Common myeloid progenitor, CD34-positive (primary cell): Measurements from ENCODE around the gene NOCT.

Experiments used
- CTCF ChIA-PET: fragments of 350-600 bp; sonication (Branson Sonifier 250); formaldehyde crosslinking; loops from one replicate; lab custom pipeline; 2021; ENCODE audit warnings: antibody characterized with exemption; lab: Charles Lee
- POLR2A ChIA-PET: fragments of 350-600 bp; sonication (Branson Sonifier 250); formaldehyde crosslinking; loops from one replicate; lab custom pipeline; 2021; ENCODE audit warnings: antibody characterized with exemption; lab: Charles Lee
- DNase-seq, 3 donors: peaks; one replicate each; pipeline versions ENCODE4 v3.0.0 to v3.0.0-alpha.2; 2013
- H3K27ac ChIP-seq, 2 experiments: 1 replicate in 1 of 2; 2 replicates in 1 of 2; pipeline ENCODE4 v1.7.0; 2013; ENCODE audit warnings: inconsistent platforms in 2 of 2, low read length in 2 of 2, mild to moderate bottlenecking in 2 of 2, low read depth in 1 of 2, moderate library complexity in 1 of 2; ENCODE audit not compliant: severe bottlenecking in 2 of 2, insufficient read depth in 1 of 2, poor library complexity in 1 of 2
- H3K27me3 ChIP-seq, 5 experiments: replicated peaks in 2 of 5; 1 replicate in 3 of 5; 2 replicates in 2 of 5; pipeline versions ENCODE4 v1.6.1 to v1.7.0; 2013; ENCODE audit warnings: low read length in 4 of 5, mild to moderate bottlenecking in 2 of 5, moderate library complexity in 2 of 5, inconsistent platforms in 1 of 5; ENCODE audit not compliant: insufficient read depth in 5 of 5, control insufficient read depth in 4 of 5
- H3K36me3 ChIP-seq, 4 experiments: 1 replicate in 2 of 4; 2 replicates in 2 of 4; pipeline versions ENCODE4 v1.6.1 to v1.7.0; 2013; ENCODE audit warnings: low read length in 3 of 4, control low read depth in 1 of 4, mild to moderate bottlenecking in 1 of 4; ENCODE audit not compliant: control insufficient read depth in 4 of 4, insufficient read depth in 4 of 4
- H3K4me1 ChIP-seq, 4 experiments: 1 replicate in 3 of 4; 2 replicates in 1 of 4; pipeline versions ENCODE4 v1.6.1 to v1.7.1; 2013; ENCODE audit warnings: low read length in 3 of 4, mild to moderate bottlenecking in 3 of 4, control low read depth in 1 of 4, inconsistent platforms in 1 of 4, moderate library complexity in 1 of 4; ENCODE audit not compliant: control insufficient read depth in 4 of 4, insufficient read depth in 4 of 4; ENCODE audit errors: control extremely low read depth in 1 of 4
- H3K4me3 ChIP-seq, 7 experiments: 1 replicate in 4 of 7; 2 replicates in 3 of 7; pipeline versions ENCODE4 v1.5.1 to v1.7.0; 2013; ENCODE audit warnings: mild to moderate bottlenecking in 7 of 7, low read length in 6 of 7, moderate library complexity in 6 of 7, inconsistent platforms in 2 of 7, low read depth in 2 of 7, control low read depth in 1 of 7; ENCODE audit not compliant: insufficient read depth in 4 of 7, control insufficient read depth in 1 of 7; ENCODE audit errors: extremely low read depth in 1 of 7
- H3K9me3 ChIP-seq, 5 experiments: 1 replicate in 4 of 5; 2 replicates in 1 of 5; pipeline versions ENCODE4 v1.6.1 to v1.7.1; 2013; ENCODE audit warnings: low read length in 4 of 5, mild to moderate bottlenecking in 2 of 5, inconsistent platforms in 1 of 5, low read depth in 1 of 5, moderate library complexity in 1 of 5; ENCODE audit not compliant: control insufficient read depth in 4 of 5, insufficient read depth in 2 of 5; ENCODE audit errors: control extremely low read depth in 1 of 5
- WGBS: methylation state at CpG from one replicate; pipeline ENCODE4 v1.1.5; 2013; ENCODE audit not compliant: insufficient coverage; 5-methylcytosine and 5-hydroxymethylcytosine counted together

NOCT gene

DNA sequence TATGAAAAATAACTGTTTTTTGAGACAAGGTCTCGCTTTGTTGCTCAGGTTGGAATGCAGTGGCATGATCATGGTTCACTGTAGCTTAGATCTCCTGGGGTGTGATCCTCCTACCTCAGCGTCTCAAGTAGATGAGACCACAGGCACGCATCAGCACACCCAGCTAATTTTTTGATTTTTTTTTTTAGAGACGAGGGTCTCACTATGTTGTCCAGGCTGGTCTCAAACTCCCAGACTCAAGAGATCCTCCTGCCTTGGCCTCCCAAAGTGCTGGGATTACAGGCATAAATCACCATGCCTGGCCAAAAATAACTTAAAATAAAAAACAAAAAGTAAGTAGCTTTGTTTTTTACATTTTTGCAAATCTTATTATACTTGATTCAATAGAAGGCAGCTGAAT, 63.3 kb downstream of the NOCT start:
- DNase-seq = no peak
- 100% methylated on average over 2 of the region's 4 CpGs for WGBS
- Histone ChIP-seq H3K4me1 (peaks cover 8 to 32% (median 17%) of the 10 kb centered on the region in 4 experiments), H3K36me3 (peaks cover 0 to 4% (median 1%) of the 10 kb centered on the region in 4 experiments), H3K27me3 (no peaks in the 10 kb centered on the region), H3K4me3 (no peak overlapping the region), H3K9me3 (no peaks in the 10 kb centered on the region), H3K27ac (no peak overlapping the region)
- ChIA-PET CTCF (interaction anchor here (0.8 to 2.5 kb wide), 3 partner anchors 10 to 48 kb away, joined by 3 to 7 read pairs (median 5); no protein-coding TSS in a partner anchor), POLR2A (interaction anchor here (1.1 kb wide), 1 partner anchor 71 kb away, joined by 3 read pairs; no protein-coding TSS in a partner anchor)

DNA sequence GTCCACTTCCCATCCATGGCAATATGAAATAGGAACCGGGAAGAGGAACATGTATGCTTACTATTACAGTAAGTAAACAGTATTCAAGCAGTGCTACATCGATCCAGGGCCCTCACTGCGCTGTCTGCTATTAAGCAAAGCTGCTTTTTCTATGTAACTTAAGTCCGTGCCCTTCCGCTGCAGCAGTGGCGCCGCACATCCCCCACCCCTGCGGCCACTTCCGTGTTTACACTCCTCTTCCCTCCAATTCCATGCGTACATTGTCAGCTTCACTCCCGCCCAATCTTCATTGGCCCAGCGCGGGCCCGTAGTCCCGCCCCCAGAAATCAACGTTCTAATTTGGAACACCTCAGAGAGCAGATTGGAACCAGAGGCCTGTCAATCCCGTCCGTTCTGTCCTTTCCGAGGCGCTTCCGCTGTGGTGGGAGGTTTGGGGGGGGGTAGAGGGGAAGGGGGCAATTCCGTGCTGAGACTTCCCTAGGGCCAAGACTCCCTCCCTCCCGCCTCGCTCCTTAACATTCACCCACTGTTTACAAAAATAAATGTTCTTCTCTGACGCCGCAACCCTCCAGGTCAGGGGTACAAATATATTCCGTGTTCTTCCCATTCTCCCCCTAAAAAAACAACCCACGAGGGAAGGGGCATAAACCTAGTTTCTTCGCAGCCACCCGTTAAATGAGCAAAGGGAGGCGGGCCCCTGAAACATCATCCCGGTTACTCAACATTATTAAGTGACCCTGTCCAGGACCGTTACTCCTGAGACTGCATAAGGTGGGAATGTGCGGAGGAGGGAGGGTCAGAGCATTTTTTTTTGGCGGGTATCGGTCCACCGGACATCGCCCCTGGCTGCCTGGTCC, 67.4 kb downstream of the NOCT start:
- Histone ChIP-seq H3K36me3 (peaks cover 0 to 4% (median 0%) of the 10 kb centered on the region in 4 experiments), H3K4me3 (peak overlapping the region; percentile 56 to 100 (median 93)), H3K27me3 (no peaks in the 10 kb centered on the region), H3K9me3 (no peaks in the 10 kb centered on the region), H3K4me1 (peaks cover 15 to 39% (median 24%) of the 10 kb centered on the region in 4 experiments), H3K27ac (peak overlapping the region; percentile 78 to 94)
- CTCF ChIA-PET = interaction anchor here (0.7 to 4.5 kb wide), 2 partner anchors 15 to 21 kb away, joined by 3 to 33 read pairs; no protein-coding TSS in a partner anchor
- DNase-seq = peak; percentile 96 to 97 (median 97)
- POLR2A ChIA-PET = interaction anchor here (0.5 to 1.6 kb wide), 3 partner anchors 94 to 125 kb away, joined by 3 to 12 read pairs (median 6); partner anchors contain the start of gene ELF2
- WGBS = 0% methylated on average over 20 of the region's 38 CpGs

- Histone ChIP-seq H3K27me3 (no peaks in the 10 kb centered on the region), H3K36me3 (peaks cover 0 to 4% (median 0%) of the 10 kb centered on the region in 4 experiments), H3K4me1 (peaks cover 15 to 41% (median 26%) of the 10 kb centered on the region in 4 experiments), H3K27ac (peak overlapping the region; percentile 78 to 94), H3K9me3 (no peaks in the 10 kb centered on the region), H3K4me3 (peak overlapping the region; percentile 56 to 100 (median 93))
- ChIA-PET CTCF (interaction anchor here (4.5 kb wide), 1 partner anchor 14 kb away, joined by 33 read pairs; no protein-coding TSS in a partner anchor), POLR2A (interaction anchor here (0.5 to 1.3 kb wide), 3 partner anchors 10 to 125 kb away, joined by 3 to 6 read pairs (median 3); partner anchors contain the start of gene ELF2)
- peak in 2 of 3 donors; percentile 56 to 78 for DNase-seq
- 0% methylated on average over 34 of the region's 34 CpGs for WGBS
Measured at GRCh38 chr4:139083607-139083955, 68.0 kb downstream of the NOCT start.

DNA sequence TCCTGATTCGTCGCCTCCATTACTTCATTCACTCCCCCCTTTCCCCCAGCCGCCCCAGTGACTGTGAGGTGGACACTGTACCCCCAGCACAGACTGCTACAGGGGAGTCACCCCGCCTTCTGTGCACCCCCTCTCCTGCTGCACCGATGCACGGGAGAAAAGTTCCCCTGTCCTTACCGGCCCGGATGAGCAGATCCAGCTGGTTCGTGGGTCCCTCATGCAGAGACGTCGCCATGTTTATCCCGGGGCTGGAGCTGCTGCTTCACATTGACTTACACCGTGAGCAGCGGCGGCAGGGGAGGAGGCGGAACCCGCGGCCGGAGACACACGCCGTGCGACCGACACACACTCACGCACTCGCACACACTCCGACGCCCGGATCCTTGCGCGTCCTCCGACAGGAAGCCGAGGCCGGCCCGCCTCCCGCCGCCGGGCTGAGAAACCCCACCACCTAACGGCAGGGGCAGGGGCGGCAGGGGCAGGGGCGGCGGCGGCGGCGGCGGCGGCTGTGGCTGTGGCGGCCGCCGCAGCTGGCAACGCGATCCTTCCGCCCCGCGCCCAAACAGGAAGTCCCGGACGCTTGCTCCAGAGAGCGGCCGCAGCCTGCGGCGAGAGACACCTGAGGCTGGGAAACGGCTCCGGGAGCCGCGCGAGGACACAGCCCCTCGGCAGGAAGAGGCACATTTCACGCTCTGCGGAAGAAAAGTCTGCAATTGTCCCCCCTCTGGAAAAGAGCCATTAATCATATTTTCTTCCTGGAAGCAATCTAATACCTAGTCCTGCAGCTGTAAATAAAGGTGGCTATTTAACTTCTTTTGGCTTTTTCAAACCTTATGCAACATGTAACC, 68.6 kb downstream of the NOCT start:
- H3K4me1 ChIP-seq = peaks cover 15 to 47% (median 30%) of the 10 kb centered on the region in 4 experiments
- H3K9me3 ChIP-seq = no peaks in the 10 kb centered on the region
- POLR2A ChIA-PET = interaction anchor here (0.7 to 1.3 kb wide), 4 partner anchors 9 to 93 kb away, joined by 3 to 6 read pairs (median 3); partner anchors contain the start of gene ELF2
- H3K4me3 ChIP-seq = peak overlapping the region; percentile 56 to 100 (median 93)
- CTCF ChIA-PET = interaction anchor here (0.7 to 4.5 kb wide), 3 partner anchors 14 to 67 kb away, joined by 3 to 33 read pairs (median 3); no protein-coding TSS in a partner anchor
- H3K27ac ChIP-seq = peak overlapping the region; percentile 78 to 94
- peak; percentile 94 to 98 (median 96) for DNase-seq
- H3K27me3 ChIP-seq = no peaks in the 10 kb centered on the region
- H3K36me3 ChIP-seq = peaks cover 0 to 4% (median 0%) of the 10 kb centered on the region in 4 experiments
- 0% methylated on average over 46 of the region's 68 CpGs for WGBS

- H3K27me3 ChIP-seq = no peaks in the 10 kb centered on the region
- POLR2A ChIA-PET = interaction anchor here (0.7 to 1.3 kb wide), 3 partner anchors 9 to 1717 kb away, joined by 3 to 6 read pairs (median 3); partner anchors contain the start of gene ELF2
- CTCF ChIA-PET = interaction anchor here (1.3 to 4.5 kb wide), 2 partner anchors 13 to 67 kb away, joined by 3 to 33 read pairs; no protein-coding TSS in a partner anchor
- peaks cover 15 to 53% (median 31%) of the 10 kb centered on the region in 4 experiments for H3K4me1 ChIP-seq
- H3K36me3 ChIP-seq = peaks cover 0 to 4% (median 0%) of the 10 kb centered on the region in 4 experiments
- H3K27ac ChIP-seq = peak overlapping the region; percentile 59 to 82
- peak overlapping the region in 6 of 7 experiments; percentile 83 to 100 (median 93) for H3K4me3 ChIP-seq
- H3K9me3 ChIP-seq = no peaks in the 10 kb centered on the region
- WGBS = 6% methylated on average over 2 of the region's 2 CpGs
- DNase-seq = no peak
Measured at GRCh38 chr4:139084804-139085093, 69.2 kb downstream of the NOCT start.

DNA sequence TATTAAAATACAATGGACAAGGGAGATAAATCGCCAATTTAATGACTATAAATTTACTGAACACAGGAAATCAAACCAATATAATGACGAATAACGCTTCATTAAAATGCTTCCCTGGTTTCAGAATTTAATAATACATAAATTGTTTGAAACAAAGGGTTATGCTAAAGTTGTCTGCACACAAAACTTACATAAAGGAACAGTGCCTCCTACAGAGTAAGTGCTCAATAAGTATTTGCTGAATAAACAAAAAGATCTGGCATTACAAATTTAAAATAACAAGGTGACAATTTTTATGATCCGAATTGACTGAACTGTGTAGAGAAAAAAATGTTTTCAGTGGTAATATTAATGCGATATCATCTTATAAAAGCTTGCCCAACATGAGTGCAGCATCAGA, 69.6 kb downstream of the NOCT start:
- ChIA-PET POLR2A (interaction anchor here (0.7 to 1.2 kb wide), 2 partner anchors 10 to 1717 kb away, joined by 3 read pairs; no protein-coding TSS in a partner anchor), CTCF (interaction anchor here (1.0 to 4.5 kb wide), 8 partner anchors 13 to 143 kb away, joined by 3 to 33 read pairs (median 4); no protein-coding TSS in a partner anchor)
- peak; percentile 24 to 47 (median 31) for DNase-seq
- no CpG with 5 or more reads among the region's 5 CpGs for WGBS
- H3K4me3 ChIP-seq = peak overlapping the region in 6 of 7 experiments; percentile 83 to 100 (median 93)
- H3K9me3 ChIP-seq = no peaks in the 10 kb centered on the region
- peak overlapping the region in 1 of 2 experiments; percentile 82 for H3K27ac ChIP-seq
- H3K36me3 ChIP-seq = peaks cover 0 to 2% (median 0%) of the 10 kb centered on the region in 4 experiments
- no peaks in the 10 kb centered on the region for H3K27me3 ChIP-seq
- H3K4me1 ChIP-seq = peaks cover 15 to 56% (median 35%) of the 10 kb centered on the region in 4 experiments
